Stimulated activated CD8-positive, alpha-beta memory T cell treated with anti-CD3 and anti-CD28 coated beads, Interleukin-4, amount 100 ng/mL, for 48 hours (primary cell): ENCODE data around the gene PPP2R2C.

Experiments used
- DNase-seq: peaks from one replicate; pipeline ENCODE4 v3.0.0-alpha.2; 2020

Gene PPP2R2C

DNA sequence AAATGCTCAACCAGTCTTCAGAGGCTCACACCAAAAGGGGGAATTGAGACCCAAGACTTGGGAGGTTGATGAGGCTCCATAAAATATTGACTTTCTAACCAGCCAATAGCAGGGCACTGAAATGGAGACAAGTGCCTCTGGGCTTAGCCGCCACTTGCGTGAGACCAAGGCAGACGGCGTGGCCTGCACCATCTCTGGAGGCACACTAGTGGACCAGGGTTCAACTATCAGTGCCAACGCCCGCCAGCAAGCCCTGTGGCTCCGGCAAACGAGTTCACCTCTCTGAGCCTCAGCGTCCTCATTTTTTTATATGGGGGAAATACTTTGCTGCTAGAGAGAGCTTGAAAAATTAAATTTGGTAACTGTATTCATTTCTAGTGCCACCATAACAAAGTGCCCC, 50.3 kb downstream of the PPP2R2C start:
- DNase-seq, result no peak

DNA sequence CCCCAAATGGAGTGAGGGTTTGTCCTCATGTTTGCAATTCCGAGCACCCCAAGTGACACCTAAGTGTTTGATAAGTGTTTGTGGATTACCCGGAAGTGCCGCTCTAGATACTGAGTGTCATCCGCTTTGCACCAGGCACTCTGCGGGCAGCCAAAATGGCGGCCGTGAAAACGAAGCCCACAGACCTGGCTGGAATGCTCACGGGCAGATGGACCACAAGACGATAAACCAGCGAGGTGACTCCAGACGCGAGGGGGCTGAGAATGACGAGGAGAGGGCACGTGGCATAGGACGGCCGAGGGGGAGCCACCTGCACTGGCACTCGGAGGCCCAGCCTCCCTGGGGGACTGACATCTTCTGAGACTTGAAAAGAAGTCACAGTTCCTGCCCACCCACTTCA, 51.0 kb downstream of the PPP2R2C start:
- DNase-seq, result no peak

DNA sequence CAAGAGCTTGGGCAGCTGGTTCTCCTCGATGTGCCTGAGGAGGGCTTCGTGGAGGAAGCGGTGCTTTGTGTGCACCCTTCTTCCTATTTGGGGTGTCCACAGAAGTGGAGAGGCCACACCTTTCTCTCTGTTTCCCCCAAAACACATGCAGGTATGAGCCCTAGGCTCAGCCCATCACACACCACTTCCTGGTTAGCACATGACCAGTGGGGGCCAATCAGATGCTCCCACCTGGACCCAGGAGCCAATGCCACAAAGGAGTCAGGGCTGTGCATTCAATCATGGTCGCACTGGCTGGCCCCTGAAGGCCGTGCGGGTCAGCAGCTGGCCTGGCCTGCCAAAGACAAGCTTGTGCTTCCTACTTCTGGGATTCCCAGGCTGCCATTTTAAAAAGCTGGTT, 51.4 kb downstream of the PPP2R2C start:
- DNase-seq, result no peak

DNA sequence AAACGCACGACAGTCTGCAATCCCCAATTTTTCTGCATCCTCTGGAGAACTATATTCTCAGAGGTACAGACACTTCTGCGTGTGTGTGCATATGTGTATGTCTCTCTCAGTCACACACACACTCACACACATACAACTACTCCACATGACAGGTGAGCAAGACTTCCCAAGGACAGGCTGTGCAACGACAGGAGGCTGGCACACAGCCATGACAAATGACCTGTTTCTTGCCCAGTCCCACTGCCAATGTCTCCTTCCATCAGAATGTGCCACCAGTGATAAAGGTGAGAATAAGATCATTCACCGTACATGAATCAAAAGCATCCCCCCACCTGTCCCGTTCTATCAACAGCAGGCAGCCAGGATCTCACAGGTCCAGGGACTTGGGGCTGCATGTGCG, 52.4 kb downstream of the PPP2R2C start:
- DNase-seq, result no peak

DNA sequence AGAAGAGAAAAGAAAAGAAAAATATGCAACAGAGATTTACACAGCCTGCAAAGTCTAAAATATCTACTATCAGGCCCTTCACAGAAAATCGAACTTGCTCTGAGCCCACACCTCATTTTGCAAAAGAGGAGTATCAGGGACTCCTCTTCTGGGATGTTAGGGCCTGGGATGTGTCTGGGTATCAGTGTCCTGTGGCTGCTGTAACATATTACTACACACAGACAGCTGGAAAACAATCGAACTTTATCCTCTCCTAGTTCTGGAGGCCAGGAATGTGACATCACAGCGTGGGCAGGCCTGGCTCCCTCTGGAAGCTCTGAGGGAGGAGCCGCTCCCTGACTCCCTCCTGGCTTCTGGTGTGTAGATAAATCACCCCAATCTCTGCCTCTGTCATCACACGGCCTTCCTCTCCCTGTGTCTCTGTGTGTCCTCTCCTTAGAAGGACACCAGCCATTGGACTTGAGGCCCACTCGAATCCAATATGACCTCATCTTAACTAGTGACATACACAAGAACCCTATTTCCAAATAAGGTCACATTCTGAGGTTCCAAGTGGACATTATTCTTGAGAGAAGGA, 52.9 kb downstream of the PPP2R2C start:
- no peak for DNase-seq

DNA sequence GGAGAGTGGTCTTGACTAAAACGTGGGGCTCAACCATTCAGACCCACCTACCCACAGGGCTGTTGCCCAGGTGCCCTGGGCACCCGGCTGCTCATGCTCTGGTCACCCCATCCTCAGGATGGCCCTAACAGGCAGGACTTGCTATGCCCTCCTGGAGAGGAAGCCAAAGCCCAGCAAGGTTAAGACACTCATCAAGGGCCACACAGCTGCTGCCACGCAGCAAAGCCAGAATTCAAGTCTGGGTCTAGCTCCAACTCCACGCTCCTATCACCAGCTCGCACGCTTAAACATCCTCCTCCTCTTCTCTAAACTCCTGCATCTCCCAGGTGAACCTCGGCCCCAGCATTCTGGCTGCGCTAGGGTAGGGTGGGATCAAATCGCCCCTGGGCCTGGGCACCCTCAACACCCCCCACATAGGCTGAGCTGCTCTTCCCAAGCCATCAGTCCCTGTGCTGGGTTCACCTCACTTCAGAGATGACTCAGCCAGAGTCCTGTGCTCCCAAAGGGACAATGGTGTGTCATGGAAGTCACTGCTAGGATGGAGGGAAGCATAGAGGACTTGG, 54.1 kb downstream of the PPP2R2C start:
- DNase-seq, result no peak

DNA sequence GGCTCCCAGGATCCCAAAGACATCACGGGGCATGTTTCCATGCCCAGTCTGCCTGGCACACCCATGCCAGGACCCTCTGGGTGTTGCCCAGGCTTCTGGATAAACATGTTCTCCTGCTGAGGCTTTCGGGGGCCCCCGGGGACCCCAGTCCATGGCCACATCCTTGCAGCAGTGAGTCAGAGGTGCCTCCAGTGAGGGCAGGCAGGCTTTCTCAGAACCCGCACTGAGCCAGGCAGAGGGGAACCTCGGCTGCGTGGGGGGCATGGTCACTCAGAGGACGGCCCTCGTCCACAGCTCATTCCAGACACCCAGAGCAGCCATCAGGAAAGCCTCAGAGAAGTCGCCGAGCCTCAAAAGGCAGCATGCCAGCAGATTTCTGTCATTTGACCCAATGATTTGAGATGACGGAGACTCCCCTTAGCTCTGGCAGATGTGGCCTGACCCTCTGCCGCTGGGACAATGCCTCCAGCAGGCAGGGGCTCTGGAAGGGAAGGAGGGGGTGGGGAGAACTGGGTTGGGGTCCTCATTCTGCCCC, 54.8 kb downstream of the PPP2R2C start:
- no peak for DNase-seq

DNA sequence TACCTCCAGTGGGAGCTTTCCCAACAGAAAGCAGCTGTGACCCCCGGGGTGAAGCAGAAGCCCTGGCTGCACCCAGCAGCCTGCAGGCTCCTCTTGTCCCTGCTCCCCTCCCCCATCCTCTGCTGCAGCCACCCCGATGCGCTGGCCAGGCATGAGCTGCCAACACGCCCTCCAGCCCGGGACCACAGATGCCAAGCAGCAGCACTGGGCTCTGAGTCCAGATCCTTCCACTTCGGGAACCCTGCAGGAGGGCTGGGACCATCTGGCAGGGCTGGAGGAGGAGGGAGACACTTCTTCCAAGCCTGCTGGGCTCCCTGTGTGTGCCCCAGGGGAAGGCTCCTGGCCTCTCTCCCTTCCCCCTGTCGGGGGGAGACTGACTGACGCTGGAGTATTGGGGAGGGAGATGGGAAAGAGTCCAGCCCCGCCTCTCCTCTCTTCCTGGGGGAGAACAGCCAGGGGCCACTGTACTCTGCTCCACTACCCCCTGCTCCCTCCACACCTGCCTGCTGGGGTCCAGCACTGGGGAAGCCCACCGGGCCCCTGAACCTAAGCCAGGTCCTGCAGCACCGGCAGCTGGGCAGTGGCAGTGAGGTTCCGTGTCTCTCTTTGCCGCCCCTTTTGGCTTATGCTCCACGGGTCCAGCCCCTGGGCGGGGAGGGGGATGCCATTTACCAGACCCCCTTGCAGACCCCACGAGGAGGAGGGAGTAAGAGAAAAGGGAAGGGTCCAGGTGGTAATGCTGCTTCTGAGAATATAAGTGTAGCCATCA, 55.7 kb downstream of the PPP2R2C start:
- DNase-seq, result no peak

DNA sequence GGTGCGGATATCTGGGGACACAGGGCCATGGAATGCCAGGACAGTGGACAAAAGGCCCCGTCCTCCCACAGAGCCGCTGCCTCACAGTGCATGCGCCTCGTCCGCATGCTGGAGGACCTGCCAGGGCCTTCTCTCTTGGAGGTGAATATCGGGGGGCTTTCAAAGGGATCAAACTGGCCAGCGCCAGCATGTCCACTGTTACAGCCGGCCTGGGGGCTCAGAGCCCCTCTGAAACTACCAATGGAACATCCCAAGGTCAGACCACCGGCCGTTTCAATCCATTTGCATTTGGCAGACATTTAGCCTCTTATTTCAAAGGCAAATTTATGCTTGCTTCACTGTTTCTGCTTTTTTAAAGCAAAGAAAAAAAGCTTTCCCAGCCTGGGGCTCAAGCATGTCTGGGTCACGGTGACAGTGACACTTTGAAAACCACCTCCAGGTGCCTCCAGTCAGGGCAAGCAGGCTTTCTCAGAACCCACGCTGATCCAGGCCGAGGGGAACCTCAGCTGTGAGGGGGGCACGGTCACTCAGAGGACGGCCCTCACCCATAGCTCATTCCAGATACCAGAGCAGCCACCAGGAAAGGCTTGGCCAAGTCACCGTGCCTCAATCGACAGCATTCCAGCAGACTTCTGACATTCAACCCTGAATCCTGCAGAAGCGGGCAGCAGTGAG, 57.2 kb downstream of the PPP2R2C start:
- no peak for DNase-seq

DNA sequence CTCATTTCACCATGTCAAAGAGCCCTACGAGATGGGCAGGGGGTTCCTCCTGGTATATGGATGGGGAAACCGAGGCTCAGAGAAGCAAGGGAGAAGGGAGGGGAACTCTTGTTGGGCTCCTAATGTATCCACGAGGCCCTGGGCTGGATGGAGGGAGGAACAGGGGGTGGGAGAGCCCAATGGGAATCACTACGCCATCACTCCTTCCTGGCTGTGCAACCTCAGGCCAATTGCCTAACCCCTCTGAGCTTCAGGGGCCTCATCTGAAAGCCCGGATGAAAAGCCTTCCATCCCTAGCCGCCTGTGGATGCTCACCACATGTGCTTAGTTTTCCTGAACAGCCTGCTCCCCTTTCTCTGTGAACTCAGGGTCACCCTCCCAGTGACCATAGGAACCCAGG, 57.8 kb downstream of the PPP2R2C start:
- DNase-seq, result no peak

DNA sequence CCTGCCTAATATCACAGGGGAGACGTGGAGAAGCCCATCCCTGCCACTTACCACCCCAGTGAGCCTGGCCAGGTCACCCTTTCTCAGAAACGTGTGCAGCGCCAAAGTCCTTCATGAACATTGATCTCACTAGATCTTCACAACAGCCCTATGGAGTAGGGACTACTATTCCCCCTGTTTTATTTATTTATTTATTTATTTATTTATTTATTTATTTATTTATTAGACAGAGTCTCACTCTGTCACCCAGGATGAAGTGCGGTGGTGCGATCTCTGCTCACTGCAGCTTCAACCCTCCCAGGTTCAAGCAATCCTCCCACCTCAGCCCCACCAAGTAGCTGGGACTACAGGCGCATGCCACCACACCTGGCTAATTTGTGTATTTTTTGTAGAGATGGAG, 61.8 kb downstream of the PPP2R2C start:
- no peak for DNase-seq

DNA sequence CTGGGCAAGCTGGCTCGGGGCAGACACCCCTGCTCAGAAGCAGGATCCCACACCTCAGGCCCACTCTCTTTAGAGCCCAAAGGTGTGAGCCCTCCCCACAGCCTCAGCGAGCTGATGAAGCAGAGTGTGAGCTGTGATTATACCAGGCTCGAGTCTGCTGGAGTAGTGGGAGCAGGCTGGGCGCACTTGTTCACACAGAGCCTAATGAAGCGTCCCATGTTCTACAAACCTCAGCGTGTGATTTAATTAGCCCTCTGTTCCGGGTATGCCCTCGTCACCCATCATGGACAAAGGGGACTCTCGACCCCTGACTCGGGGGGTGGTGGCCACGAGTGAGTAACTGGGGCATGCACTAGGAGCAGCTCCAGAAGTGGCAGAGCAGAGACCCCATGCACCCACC, 62.3 kb downstream of the PPP2R2C start:
- DNase-seq, result no peak

DNA sequence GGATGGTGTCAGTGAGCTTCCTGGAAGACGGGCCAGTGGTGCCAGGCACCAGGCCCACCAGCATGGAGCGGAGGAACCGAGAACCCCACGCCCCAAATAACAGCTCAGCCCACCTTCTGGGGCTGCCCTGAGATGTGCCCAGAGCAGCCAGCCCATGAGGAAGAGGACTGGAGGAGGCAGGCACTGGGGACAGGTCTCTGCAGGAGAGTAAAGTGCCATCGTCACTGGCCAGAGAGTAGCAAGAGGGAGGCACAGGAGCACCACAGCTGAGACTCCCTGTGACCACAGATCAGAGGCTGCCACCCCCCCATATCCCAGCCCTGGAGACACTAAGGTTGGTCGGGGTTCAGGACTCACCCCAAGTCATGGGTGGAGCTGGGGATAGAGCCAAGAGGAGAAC, 63.0 kb downstream of the PPP2R2C start:
- DNase-seq, result no peak

DNA sequence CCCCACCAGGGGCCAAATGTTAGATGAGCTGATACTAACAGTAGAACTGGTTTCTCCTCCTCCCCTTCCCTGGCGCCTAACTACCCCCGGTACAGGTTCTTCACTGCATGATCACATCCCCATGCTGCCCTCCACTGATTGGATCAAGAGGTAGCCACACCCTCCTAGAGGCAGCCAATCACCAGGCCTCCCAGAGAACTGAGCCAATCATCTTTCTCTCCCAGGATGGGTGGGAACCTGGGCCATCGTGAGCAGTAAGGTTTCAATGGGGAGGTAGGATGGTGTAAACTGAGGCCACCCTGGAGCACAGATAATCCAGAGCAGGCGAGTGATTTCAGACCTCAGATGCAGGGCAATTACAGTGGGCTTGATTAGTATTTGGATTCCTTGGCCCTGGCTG, 64.2 kb downstream of the PPP2R2C start:
- DNase-seq, result no peak

DNA sequence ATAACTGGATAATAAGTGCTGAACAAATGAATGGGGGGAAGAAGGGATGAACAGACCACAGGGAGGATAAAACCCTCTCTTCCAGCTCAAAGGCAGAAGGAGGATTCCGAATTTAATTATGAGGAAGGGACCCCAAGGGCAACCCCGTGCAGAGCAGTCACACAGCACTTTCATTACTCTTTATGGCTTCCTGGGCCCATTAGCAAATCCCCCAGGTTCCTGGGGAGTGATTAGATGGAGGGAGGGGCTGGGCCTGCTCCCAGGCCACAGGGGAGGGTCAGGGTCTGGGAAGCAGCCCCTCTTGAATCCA, 67.1 kb downstream of the PPP2R2C start:
- DNase-seq, result no peak

DNA sequence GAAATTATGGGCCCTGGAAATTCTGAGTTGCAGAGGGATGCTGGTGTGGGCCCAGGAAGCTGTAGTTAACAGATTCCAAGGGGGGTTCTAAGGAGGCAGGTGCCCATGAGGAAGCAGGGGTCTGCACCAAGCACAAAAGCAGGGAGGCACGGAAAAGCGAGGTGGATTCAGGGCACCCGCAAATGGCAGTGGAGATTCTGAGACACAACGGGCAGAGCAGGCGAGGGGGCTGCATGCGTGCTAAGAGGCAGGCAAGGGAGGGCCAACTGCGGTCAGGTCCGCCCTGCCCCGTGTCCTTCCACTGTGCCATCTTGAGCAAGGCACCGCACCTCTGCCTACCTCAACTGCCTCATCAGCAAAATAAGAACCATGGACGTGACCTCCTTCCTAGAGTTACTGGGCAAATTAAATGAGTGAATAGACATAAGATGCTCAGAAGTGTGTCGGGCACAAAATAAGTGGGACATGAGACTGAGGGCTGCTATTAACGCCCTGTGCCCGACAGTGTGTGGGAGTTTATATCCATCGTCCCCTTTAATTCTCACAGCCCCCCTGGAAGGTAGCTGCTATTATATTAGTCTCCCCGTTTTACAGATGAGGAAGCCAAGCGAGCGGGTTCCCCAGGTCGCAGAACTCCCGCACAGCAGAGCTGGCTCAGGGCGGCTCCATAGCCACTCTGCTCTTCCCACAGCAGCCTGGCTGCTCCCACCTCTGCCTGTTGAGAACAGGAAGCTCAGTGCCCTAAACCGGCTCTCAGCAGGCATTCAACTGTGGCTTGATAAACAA, 67.6 kb downstream of the PPP2R2C start:
- no peak for DNase-seq

DNA sequence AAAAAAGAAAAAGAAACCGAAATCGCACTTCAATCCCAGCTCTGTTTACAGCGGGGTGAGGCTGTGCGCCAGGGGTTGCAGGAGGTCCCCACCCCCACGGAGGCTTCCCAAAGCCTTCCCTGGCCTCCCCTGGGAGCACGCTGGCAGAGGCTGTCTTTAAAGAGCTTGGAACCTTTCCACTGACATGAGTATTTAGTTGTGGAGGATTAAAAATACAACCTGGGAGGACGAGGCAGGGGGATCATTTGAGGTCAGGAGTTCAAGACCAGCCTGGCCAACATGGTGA, 69.1 kb downstream of the PPP2R2C start:
- DNase-seq, result no peak

DNA sequence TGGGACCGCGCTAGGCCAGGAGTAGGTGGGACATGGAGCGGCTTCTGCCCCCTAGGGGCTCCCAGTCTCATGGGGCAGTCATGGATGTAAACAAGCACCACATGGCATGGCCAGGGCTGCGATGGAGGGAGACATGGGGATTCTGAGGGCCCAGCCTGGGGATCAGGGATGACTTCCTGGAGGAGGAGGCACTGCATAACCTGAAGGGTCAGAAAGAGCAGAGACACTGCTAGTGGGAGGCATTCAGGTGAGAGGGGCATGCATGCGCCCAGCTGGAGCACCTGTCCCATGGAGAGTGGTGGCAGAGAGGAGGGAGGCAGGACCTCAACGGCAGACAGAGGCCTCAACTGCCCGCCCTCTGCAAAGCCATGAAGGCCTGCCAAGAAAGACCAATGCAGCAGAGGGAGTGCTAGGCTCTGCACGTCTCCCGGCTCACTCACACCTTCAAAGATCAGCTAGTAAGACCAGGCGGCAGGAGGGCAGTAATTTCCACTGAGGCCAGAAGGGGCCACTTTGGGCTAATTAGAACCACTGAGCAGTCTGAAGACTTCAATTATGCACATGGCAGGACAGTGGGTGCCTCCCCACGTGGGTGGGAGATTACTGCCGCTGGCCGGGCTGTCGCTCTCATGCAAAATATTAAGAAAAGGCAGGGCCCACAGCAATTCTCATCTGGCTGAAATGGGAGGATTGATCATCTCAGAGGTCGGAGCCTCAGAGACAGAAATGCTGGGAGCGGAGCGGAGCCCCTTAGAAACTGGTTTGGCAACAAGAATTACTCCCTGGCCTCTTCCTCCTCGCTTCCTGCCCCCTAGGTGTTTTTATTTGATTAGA, 69.6 kb downstream of the PPP2R2C start:
- no peak for DNase-seq

DNA sequence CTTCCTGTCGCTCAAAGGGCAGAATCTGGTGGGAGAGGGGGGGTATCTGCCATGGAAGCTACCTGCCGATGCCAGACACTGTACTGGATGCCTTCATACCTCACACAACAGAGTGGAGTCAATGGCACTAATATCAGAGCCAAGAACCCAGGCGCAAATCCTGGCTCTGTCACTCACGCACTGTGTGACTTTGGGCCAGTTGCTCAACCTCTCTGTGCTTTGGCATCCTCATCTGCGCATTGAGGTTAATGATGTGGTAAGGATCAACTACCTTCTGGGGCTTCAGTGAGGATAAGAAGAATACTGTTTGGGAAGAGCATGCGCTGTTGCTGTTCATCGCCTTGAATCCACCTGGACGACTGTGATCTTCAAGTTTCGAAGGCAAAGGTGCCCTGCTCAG, 70.6 kb downstream of the PPP2R2C start:
- no peak for DNase-seq

DNA sequence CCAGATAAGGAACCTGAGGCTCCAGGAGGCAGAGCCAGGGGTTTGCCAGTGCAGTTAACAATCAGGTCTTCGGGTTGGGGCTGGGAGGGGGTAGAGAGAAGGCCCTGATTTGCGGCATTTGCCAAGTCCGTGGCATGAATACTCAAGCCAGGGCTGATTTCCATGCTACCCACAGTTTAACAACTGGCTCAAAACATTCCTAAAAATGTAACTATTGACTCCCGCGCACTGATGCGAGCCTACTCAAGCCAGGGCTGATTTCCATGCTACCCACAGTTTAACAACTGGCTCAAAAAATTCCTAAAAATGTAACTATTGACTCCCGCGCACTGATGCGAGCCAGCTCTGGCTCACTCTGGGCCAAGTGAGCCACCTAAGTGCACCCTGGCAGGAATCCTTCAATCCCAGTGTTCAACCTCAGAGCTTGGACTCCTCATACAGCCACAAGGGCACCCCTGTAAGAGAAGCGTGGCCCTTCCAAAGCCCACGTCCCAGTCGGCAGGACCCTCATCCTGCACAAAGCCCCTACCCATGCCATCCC, 75.6 kb downstream of the PPP2R2C start:
- DNase-seq, result no peak

DNA sequence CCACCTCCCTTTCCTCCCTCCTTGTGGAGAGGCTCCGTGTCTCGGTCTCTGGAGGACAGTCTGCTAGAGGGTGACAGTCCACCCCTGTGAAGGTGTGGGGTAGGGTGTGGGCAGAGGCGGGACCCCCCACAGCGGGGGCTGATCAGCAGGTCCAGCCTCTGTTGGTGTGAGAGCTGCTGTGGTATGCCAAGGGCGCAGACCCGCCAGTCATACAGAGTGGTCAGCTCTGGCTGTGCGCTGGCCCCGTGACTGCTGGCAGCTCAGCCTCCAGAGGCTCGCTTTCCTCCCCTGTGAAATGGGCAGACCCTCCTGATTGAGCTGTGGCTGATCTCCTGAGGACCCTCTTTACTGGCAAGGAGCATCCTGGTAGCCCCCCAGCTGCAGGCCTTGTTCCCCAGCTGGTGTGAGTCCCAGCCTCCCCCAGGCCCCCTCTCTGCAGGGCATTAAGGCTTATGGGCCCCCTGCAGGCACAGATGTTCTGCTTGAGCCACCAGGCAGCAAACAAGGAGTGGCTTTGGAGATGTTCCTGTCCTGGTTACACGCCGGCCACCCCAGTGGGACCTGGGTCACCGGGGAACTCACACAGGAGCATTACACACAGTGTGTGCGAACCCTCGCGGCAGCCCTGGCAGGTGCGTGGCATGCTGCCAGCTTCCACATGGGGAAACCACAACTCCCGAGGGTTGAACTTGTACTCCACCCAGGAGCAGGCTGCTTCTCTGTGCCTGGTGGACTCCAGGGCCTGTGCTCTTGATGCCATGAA, 76.8 kb downstream of the PPP2R2C start:
- no peak for DNase-seq
